Smooth muscle cell (in vitro differentiated cells): ENCODE data around the gene ZNF318. TPM values are rescaled to one million over a fixed set of nuclear protein-coding genes. Genes with fewer than 3 reads are reported as not detected.
"Not testable (repeated sequence)": the region's sequence is repeated elsewhere in the genome, so short reads cannot be mapped to it uniquely, and the experiment has no call there.

ENCODE experiments used
- DNase-seq: peaks from one replicate; lab custom pipeline; 2025; ENCODE audit not compliant: unreplicated experiment; lab: John Stamatoyannopoulos, UW
- H2AFZ ChIP-seq: fragments of 200-600 bp; sonication (generic); 2 replicates; pipeline ENCODE4 v1.6.0; 2016; ENCODE audit warnings: antibody characterized with exemption, low read depth, mild to moderate bottlenecking
- H3F3A ChIP-seq: fragments of 200-600 bp; sonication (generic); 2 replicates; pipeline ENCODE4 v1.6.0; 2017; ENCODE audit warnings: antibody characterized with exemption, low read depth
- H3K27ac ChIP-seq: fragments of 200-600 bp; sonication (generic); 2 replicates; pipeline ENCODE4 v1.5.1; 2016; ENCODE audit warnings: low read depth, mild to moderate bottlenecking
- H3K27me3 ChIP-seq: fragments of 200-600 bp; sonication (generic); 2 replicates; pipeline ENCODE4 v1.6.1; 2016; ENCODE audit warnings: low read depth, mild to moderate bottlenecking
- H3K36me3 ChIP-seq: fragments of 200-600 bp; sonication (generic); 2 replicates; pipeline ENCODE4 v1.5.1; 2016; ENCODE audit warnings: low read depth
- H3K4me1 ChIP-seq: fragments of 200-600 bp; sonication (generic); 2 replicates; pipeline ENCODE4 v1.5.1; 2016; ENCODE audit warnings: low read depth
- H3K4me2 ChIP-seq: fragments of 200-600 bp; sonication (generic); 2 replicates; pipeline ENCODE4 v1.6.0; 2016; ENCODE audit warnings: mild to moderate bottlenecking
- H3K4me3 ChIP-seq: fragments of 200-600 bp; sonication (generic); 2 replicates; pipeline ENCODE4 v1.5.1; 2016; ENCODE audit warnings: mild to moderate bottlenecking
- H3K79me2 ChIP-seq: fragments of 200-600 bp; sonication (generic); 2 replicates; pipeline ENCODE4 v1.6.0; 2016; ENCODE audit warnings: low read depth, mild to moderate bottlenecking
- H3K9ac ChIP-seq: fragments of 200-600 bp; sonication (generic); 2 replicates; pipeline ENCODE4 v1.6.0; 2016; ENCODE audit warnings: low read depth
- H3K9me3 ChIP-seq: fragments of 200-600 bp; sonication (generic); replicated peaks from 2 replicates; pipeline ENCODE4 v1.5.1; 2016; ENCODE audit warnings: low read depth
- H4K20me1 ChIP-seq: fragments of 200-600 bp; sonication (generic); 2 replicates; pipeline ENCODE4 v1.6.0; 2016; ENCODE audit warnings: low read depth
- CTCF ChIP-seq: fragments of 200-600 bp; sonication (generic); IDR thresholded peaks from 2 replicates; pipeline ENCODE4 v1.5.1; 2017; ENCODE audit warnings: borderline replicate concordance, mild to moderate bottlenecking, antibody characterized with exemption; ENCODE audit not compliant: insufficient read depth, poor library complexity, severe bottlenecking
- WGBS: methylation state at CpG from one replicate; pipeline ENCODE4 v1.1.7; 2016; ENCODE audit warnings: low lambda C conversion rate; 5-methylcytosine and 5-hydroxymethylcytosine counted together
- polyA plus RNA-seq: library from polyadenylated mRNA; unstranded; fragments of >200 nt; fragmentation: Nextera tagmentation; extraction: Ambion mirVana; gene quantifications from 2 replicates; pipeline ENCODE4 v1.2.1, GENCODE V29; 2016
- total RNA-seq: library from RNA; depleted of rRNA; stranded (reverse); fragments of >200 nt; gene quantifications from 2 replicates; pipeline ENCODE4 v1.2.3, GENCODE V29; 2014

ZNF318 gene
- total and polyA plus RNA-seq, 2 experiments from 2014 or later, result 5.8 to 14.7 TPM

- Histone ChIP-seq H3K9ac (no peak overlapping the region), H3K36me3 (no peaks in the 10 kb centered on the region), H3K9me3 (no peaks in the 10 kb centered on the region), H3K4me2 (peak overlapping the region; percentile 5), H2AFZ (no peak overlapping the region), H3K27me3 (no peaks in the 10 kb centered on the region), H3F3A (no peaks in the 10 kb centered on the region), H3K4me3 (no peak overlapping the region), H4K20me1 (no peaks in the 10 kb centered on the region), H3K79me2 (no peaks in the 10 kb centered on the region), H3K4me1 (no peaks in the 10 kb centered on the region), H3K27ac (peak overlapping the region; percentile 8)
- DNase-seq, result no peak
- WGBS, result 82% methylated on average over 6 of the region's 6 CpGs
- TF ChIP-seq CTCF, result no peak
These were observed 13.7 kb upstream of the ZNF318 start for GRCh38 chr6:43383021-43383667.

- not testable (repeated sequence) for H3K4me2 ChIP-seq, H2AFZ ChIP-seq
- WGBS, result 98% methylated on average over 7 of the region's 9 CpGs
These were observed 11.4 kb upstream of the ZNF318 start for GRCh38 chr6:43380858-43381257.

GRCh38 chr6:43378631-43379030 lies 9.2 kb upstream of the ZNF318 start:
- H3K27ac ChIP-seq, result no peak overlapping the region
- H3K4me3 ChIP-seq, result no peak overlapping the region
- H3K9me3 ChIP-seq, result no peaks in the 10 kb centered on the region
- no peaks in the 10 kb centered on the region for H3F3A ChIP-seq
- no peak overlapping the region for H2AFZ ChIP-seq
- WGBS, result 82% methylated on average over 3 of the region's 3 CpGs
- TF ChIP-seq CTCF, result no peak
- H3K4me2 ChIP-seq, result no peak overlapping the region
- no peak overlapping the region for H3K9ac ChIP-seq
- no peaks in the 10 kb centered on the region for H3K27me3 ChIP-seq
- no peaks in the 10 kb centered on the region for H3K36me3 ChIP-seq
- no peaks in the 10 kb centered on the region for H3K79me2 ChIP-seq
- no peak for DNase-seq
- H3K4me1 ChIP-seq, result no peaks in the 10 kb centered on the region
- no peaks in the 10 kb centered on the region for H4K20me1 ChIP-seq

More at GRCh38 chr6:43380858-43381257, 11.4 kb upstream of the ZNF318 start:
- not testable (repeated sequence) for H3K36me3 ChIP-seq, H3K4me1 ChIP-seq, H3K9ac ChIP-seq, H3K79me2 ChIP-seq, H3K27me3 ChIP-seq, H4K20me1 ChIP-seq, H3F3A ChIP-seq, H3K27ac ChIP-seq, H3K4me3 ChIP-seq, DNase-seq, H3K9me3 ChIP-seq

GRCh38 chr6:43377710-43378229 lies 8.3 kb upstream of the ZNF318 start:
- WGBS, result 80% methylated on average over 2 of the region's 2 CpGs
- Histone ChIP-seq H3F3A (no peaks in the 10 kb centered on the region), H4K20me1 (no peaks in the 10 kb centered on the region), H3K4me3 (no peak overlapping the region), H3K4me2 (no peak overlapping the region), H3K27ac (no peak overlapping the region), H3K9ac (no peak overlapping the region), H3K9me3 (no peaks in the 10 kb centered on the region), H3K27me3 (no peaks in the 10 kb centered on the region), H2AFZ (no peak overlapping the region), H3K79me2 (no peaks in the 10 kb centered on the region), H3K4me1 (no peaks in the 10 kb centered on the region), H3K36me3 (no peaks in the 10 kb centered on the region)
- no peak for TF ChIP-seq CTCF
- no peak for DNase-seq
